NCI-H2227 (cell line): ENCODE results near the gene EFNA1.
"Not testable (repeated sequence)": the region's sequence is repeated elsewhere in the genome, so short reads cannot be mapped to it uniquely, and the experiment has no call there.

Source experiments
- DNase-seq: peaks from one replicate; lab custom pipeline; 2025; ENCODE audit not compliant: unreplicated experiment; lab: John Stamatoyannopoulos, UW

Gene EFNA1

GRCh38 chr1:155140630-155140953, 12.9 kb downstream of the EFNA1 start:
- no peak for DNase-seq

- DNase-seq, result no peak
Observed at GRCh38 chr1:155141749-155142148, 14.1 kb downstream of the EFNA1 start.

- no peak for DNase-seq
Observed at GRCh38 chr1:155145491-155145890, 17.8 kb downstream of the EFNA1 start.

- DNase-seq, result not testable (repeated sequence)
Observed at GRCh38 chr1:155155996-155156643, 28.4 kb downstream of the EFNA1 start.

GRCh38 chr1:155158991-155159390, 31.3 kb downstream of the EFNA1 start:
- DNase-seq, result no peak

- no peak for DNase-seq
Observed at GRCh38 chr1:155160128-155160527, 32.5 kb downstream of the EFNA1 start.

GRCh38 chr1:155162631-155163030, 35.0 kb downstream of the EFNA1 start:
- DNase-seq, result not testable (repeated sequence)

GRCh38 chr1:155163785-155164184, 36.1 kb downstream of the EFNA1 start:
- not testable (repeated sequence) for DNase-seq

- not testable (repeated sequence) for DNase-seq
Observed at GRCh38 chr1:155164625-155165024, 36.9 kb downstream of the EFNA1 start.

- no peak for DNase-seq
Observed at GRCh38 chr1:155166051-155166470, 38.4 kb downstream of the EFNA1 start.

GRCh38 chr1:155166471-155167165, 38.9 kb downstream of the EFNA1 start:
- DNase-seq, result peak; percentile 67

GRCh38 chr1:155167166-155168104, 39.8 kb downstream of the EFNA1 start:
- peak; percentile 94 for DNase-seq

GRCh38 chr1:155168105-155168445, 40.4 kb downstream of the EFNA1 start:
- DNase-seq, result not testable (repeated sequence)

GRCh38 chr1:155168456-155169210, 41.0 kb downstream of the EFNA1 start:
- DNase-seq, result no peak

GRCh38 chr1:155169541-155169940, 41.9 kb downstream of the EFNA1 start:
- no peak for DNase-seq

GRCh38 chr1:155170101-155170785, 42.6 kb downstream of the EFNA1 start:
- DNase-seq, result no peak

- DNase-seq, result no peak
Observed at GRCh38 chr1:155170806-155171205, 43.1 kb downstream of the EFNA1 start.

GRCh38 chr1:155171836-155172731, 44.4 kb downstream of the EFNA1 start:
- DNase-seq, result no peak

GRCh38 chr1:155172732-155173477, 45.2 kb downstream of the EFNA1 start, which contains the start of gene KRTCAP2:
TSS of gene KRTCAP2 (minus strand) at chr1:155173304. CDS start at chr1:155173224, 80 bp downstream.
- DNase-seq, result peak; percentile 98
